HFFc6 (cell line): ENCODE results near the gene YARS2. TPM values are rescaled to one million over a fixed set of nuclear protein-coding genes. Genes with fewer than 3 reads are reported as not detected.
"Not testable (repeated sequence)": the region's sequence is repeated elsewhere in the genome, so short reads cannot be mapped to it uniquely, and the experiment has no call there.

Source experiments
- DNase-seq: peaks from one replicate; pipeline ENCODE4 v3.0.0-alpha.2; 2018
- H3K27ac Mint-ChIP-seq: 2 replicates; pipeline ENCODE4 v1.8.0; 2020; ENCODE audit warnings: mild to moderate bottlenecking, mixed read lengths
- H3K27me3 Mint-ChIP-seq: 2 replicates; pipeline ENCODE4 v1.8.0; 2021; ENCODE audit warnings: mild to moderate bottlenecking, moderate library complexity, mixed read lengths; ENCODE audit not compliant: insufficient read depth
- H3K36me3 Mint-ChIP-seq: 2 replicates; pipeline ENCODE4 v1.8.0; 2021; ENCODE audit warnings: low read depth, mixed read lengths
- H3K4me1 Mint-ChIP-seq: 2 replicates; pipeline ENCODE4 v1.8.0; 2020; ENCODE audit warnings: low read depth, mixed read lengths
- H3K4me3 Mint-ChIP-seq: 2 replicates; pipeline ENCODE4 v1.8.0; 2020; ENCODE audit warnings: mild to moderate bottlenecking, moderate library complexity, mixed read lengths
- H3K9me3 Mint-ChIP-seq: 2 replicates; pipeline ENCODE4 v1.8.0; 2020; ENCODE audit warnings: mild to moderate bottlenecking, mixed read lengths
- total RNA-seq, 6 experiments: library from RNA; stranded (reverse); fragmentation: NEBNext Ultra II Directional; extraction: Animal tissue kit (Norgen Biotek cat#: 25700); gene quantifications; 2 replicates in 1 of 6; 3 replicates in 5 of 6; pipeline ENCODE4 v1.2.3, GENCODE V29; 2021
- TF ChIP-seq, protein P1 (sequence below): fragments of 200-600 bp; sonication (generic); IDR thresholded peaks from 2 replicates; pipeline ENCODE4 v1.5.0; 2021; ENCODE audit warnings: antibody characterized with exemption, mild to moderate bottlenecking

The YARS2 gene
- total RNA-seq, 6 experiments from 2014 or later, result 14.6 to 21.7 (median 17.4) TPM

DNA sequence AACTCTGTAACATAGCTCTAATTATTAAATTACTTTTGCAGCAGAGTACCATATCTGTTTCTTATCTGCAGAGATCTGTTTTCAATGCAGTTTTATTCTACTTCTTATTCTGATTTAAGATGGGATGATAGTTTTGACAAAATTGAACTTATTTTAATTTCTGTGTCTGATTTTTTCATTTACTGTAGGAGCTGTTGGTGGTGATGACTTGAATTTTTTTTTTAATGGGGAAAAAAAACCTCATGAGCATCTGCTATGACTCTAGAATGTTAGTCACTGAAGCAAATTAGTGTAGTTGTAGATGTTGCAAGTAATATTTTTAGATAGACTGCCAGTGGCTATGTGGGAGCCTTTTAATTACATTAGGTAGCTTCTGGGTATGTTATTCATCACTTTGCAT, 53.2 kb downstream of the YARS2 start:
- Mint-ChIP-seq H3K9me3 (no peaks in the 10 kb centered on the region), H3K27me3 (no peaks in the 10 kb centered on the region), H3K4me3 (no peak overlapping the region), H3K36me3 (no peaks in the 10 kb centered on the region; the same call in 1 of the 2 replicates), H3K27ac (peak overlapping the region; percentile 48; the same call in 1 of the 2 replicates), H3K4me1 (peaks cover 13% of the 10 kb centered on the region)
- DNase-seq, result no peak
- TF ChIP-seq, protein P1, sequence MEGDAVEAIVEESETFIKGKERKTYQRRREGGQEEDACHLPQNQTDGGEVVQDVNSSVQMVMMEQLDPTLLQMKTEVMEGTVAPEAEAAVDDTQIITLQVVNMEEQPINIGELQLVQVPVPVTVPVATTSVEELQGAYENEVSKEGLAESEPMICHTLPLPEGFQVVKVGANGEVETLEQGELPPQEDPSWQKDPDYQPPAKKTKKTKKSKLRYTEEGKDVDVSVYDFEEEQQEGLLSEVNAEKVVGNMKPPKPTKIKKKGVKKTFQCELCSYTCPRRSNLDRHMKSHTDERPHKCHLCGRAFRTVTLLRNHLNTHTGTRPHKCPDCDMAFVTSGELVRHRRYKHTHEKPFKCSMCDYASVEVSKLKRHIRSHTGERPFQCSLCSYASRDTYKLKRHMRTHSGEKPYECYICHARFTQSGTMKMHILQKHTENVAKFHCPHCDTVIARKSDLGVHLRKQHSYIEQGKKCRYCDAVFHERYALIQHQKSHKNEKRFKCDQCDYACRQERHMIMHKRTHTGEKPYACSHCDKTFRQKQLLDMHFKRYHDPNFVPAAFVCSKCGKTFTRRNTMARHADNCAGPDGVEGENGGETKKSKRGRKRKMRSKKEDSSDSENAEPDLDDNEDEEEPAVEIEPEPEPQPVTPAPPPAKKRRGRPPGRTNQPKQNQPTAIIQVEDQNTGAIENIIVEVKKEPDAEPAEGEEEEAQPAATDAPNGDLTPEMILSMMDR, result no peak

DNA sequence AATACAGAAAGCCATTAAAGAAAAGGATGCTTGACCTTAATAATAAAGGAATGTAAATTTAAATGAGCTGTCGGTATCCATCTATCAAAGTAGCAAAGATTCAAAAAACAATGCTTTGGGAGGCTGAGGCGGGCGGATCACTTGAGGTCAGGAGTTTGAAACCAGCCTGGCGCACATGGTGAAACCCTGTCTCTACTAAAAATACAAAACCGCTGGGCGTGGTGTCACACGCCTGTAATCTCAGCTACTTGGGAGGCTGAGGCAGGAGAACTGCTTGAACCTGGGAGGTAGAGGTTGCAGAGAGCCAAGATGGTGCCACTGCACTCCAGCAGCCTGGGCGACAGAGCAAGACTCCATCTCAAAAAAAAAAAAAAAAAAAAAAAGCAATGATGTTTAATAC, 56.3 kb downstream of the YARS2 start:
- not testable (repeated sequence) for DNase-seq, H3K27me3 Mint-ChIP-seq

DNA sequence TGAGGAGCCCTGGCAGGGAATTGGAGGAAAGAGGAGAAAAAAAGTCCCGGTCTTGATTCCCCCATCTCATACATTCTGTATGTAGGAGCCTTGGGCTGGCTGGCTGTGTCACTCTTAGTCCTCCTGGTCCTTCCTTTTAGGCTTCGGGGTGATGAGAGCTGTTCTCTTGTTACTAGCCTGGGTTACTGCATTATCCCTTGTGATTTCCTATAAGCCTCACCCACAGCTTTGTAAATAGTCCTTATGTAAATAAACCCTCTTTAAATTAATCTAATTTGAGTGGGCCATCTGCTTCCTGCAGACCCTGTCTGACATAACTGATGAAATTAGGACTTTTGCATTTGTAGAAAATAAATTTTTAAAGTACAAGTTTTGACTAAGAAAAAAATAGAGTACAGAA, 57.4 kb downstream of the YARS2 start:
- TF ChIP-seq, protein P1, result no peak
- peaks cover 4% of the 10 kb centered on the region; the same call in 1 of the 2 replicates for H3K9me3 Mint-ChIP-seq
- DNase-seq, result no peak
- H3K4me1 Mint-ChIP-seq, result peaks cover 19% of the 10 kb centered on the region
- H3K36me3 Mint-ChIP-seq, result peaks cover 19% of the 10 kb centered on the region
- no peak overlapping the region for H3K4me3 Mint-ChIP-seq
- no peak overlapping the region for H3K27ac Mint-ChIP-seq
- no peaks in the 10 kb centered on the region for H3K27me3 Mint-ChIP-seq

More for the DNA sequence above, 56.3 kb downstream of the YARS2 start:
- not testable (repeated sequence) for H3K4me3 Mint-ChIP-seq, H3K9me3 Mint-ChIP-seq, H3K27ac Mint-ChIP-seq
- H3K36me3 Mint-ChIP-seq, result peaks cover 18% of the 10 kb centered on the region
- peaks cover 19% of the 10 kb centered on the region for H3K4me1 Mint-ChIP-seq

DNA sequence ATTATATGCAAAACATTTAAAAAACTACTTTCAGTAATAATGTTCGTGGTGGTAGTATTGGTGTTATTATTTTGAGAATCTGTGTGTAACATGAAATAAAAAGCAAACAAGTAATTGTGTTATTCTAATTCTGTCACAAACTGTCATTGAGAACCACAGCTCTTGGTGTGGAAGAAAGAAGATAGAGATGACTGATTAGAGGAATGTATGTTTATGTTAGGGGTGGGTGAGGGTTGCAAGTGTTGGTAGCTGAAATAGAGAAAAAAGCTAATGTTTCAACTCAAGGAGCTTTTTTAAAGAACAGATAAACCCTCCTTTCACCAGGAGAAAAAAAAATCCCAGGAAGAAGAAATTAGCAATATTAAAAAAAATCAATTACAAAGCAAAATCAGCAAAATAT, 58.3 kb downstream of the YARS2 start:
- Mint-ChIP-seq H3K4me1 (peaks cover 14% of the 10 kb centered on the region), H3K36me3 (peaks cover 19% of the 10 kb centered on the region), H3K4me3 (no peak overlapping the region), H3K27me3 (no peaks in the 10 kb centered on the region), H3K27ac (no peak overlapping the region), H3K9me3 (peaks cover 4% of the 10 kb centered on the region; the same call in 1 of the 2 replicates)
- TF ChIP-seq, protein P1, result no peak
- no peak for DNase-seq

Other genes starting within 250 kb of the YARS2 start
- 10 to 100 TPM; 53.3 to 62.2 (median 61.6) TPM for gene DNM1L, start 76.6 kb downstream of the YARS2 start, total RNA-seq
- gene PKP2, start 140.9 kb upstream of the YARS2 start, total RNA-seq, result under 1 TPM in 1 of 6 experiments, not detected in 5; 0.17 TPM